Neural progenitor cell (in vitro differentiated cells): ENCODE measurements around the gene CEP350.

Experiments used
- EZH2 ChIP-seq: fragments of 200-600 bp; sonication (generic); IDR thresholded peaks from 2 replicates; pipeline ENCODE4 v1.6.1; 2017; ENCODE audit warnings: antibody characterized with exemption, mild to moderate bottlenecking, moderate library complexity
- TF ChIP-seq, protein P1 (sequence below): fragments of 200-600 bp; sonication (generic); IDR thresholded peaks from 2 replicates; pipeline ENCODE4 v1.5.1; 2017; ENCODE audit warnings: antibody characterized with exemption, mild to moderate bottlenecking

- TF ChIP-seq, protein P1, sequence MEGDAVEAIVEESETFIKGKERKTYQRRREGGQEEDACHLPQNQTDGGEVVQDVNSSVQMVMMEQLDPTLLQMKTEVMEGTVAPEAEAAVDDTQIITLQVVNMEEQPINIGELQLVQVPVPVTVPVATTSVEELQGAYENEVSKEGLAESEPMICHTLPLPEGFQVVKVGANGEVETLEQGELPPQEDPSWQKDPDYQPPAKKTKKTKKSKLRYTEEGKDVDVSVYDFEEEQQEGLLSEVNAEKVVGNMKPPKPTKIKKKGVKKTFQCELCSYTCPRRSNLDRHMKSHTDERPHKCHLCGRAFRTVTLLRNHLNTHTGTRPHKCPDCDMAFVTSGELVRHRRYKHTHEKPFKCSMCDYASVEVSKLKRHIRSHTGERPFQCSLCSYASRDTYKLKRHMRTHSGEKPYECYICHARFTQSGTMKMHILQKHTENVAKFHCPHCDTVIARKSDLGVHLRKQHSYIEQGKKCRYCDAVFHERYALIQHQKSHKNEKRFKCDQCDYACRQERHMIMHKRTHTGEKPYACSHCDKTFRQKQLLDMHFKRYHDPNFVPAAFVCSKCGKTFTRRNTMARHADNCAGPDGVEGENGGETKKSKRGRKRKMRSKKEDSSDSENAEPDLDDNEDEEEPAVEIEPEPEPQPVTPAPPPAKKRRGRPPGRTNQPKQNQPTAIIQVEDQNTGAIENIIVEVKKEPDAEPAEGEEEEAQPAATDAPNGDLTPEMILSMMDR, result no peak
- no peak for TF ChIP-seq EZH2
Observed at GRCh38 chr1:180002437-180002836, 47.8 kb downstream of the CEP350 start.
